Sigmoid colon (tissue), 4 donors: ENCODE results near the gene GNG14.
"Not testable (repeated sequence)": the region's sequence is repeated elsewhere in the genome, so short reads cannot be mapped to it uniquely, and the experiment has no call there.

Experiments used
- EP300 ChIP-seq, 4 donors: sonication (generic); formaldehyde crosslinking; IDR thresholded peaks; one replicate each; pipeline ENCODE4 v1.6.1; 2017; ENCODE audit warnings: antibody characterized with exemption in 4 of 4
- TF ChIP-seq, protein P1 (sequence below), 4 experiments: fragments of 450-650 bp in 3 of 4; fragments of 200-600 bp in 1 of 4; IDR thresholded peaks; one replicate each; pipeline ENCODE4 v1.5.1; 2016 to 2019; ENCODE audit warnings: antibody characterized with exemption in 4 of 4, mild to moderate bottlenecking in 3 of 4, moderate library complexity in 2 of 4

DNA sequence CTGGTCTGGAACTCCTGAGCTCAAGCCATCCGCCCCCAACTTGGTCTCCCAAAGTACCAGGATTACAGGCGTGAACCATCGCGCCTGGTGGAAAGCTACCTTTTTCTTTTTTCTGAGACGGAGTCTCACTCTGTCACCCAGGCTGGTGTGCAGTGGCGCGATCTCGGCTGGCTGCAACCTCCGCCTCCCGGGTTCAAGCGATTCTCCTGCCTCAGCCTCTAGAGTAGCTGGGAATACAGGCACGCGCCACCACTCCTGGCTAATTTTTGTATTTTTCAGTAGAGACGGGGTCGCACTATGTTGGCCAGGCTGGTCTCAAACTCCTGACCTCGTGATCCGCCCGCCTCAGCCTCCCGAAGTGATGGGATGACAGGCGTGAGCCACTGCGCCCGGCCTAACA is 9.6 kb downstream of the GNG14 start:
- TF ChIP-seq, protein P1, sequence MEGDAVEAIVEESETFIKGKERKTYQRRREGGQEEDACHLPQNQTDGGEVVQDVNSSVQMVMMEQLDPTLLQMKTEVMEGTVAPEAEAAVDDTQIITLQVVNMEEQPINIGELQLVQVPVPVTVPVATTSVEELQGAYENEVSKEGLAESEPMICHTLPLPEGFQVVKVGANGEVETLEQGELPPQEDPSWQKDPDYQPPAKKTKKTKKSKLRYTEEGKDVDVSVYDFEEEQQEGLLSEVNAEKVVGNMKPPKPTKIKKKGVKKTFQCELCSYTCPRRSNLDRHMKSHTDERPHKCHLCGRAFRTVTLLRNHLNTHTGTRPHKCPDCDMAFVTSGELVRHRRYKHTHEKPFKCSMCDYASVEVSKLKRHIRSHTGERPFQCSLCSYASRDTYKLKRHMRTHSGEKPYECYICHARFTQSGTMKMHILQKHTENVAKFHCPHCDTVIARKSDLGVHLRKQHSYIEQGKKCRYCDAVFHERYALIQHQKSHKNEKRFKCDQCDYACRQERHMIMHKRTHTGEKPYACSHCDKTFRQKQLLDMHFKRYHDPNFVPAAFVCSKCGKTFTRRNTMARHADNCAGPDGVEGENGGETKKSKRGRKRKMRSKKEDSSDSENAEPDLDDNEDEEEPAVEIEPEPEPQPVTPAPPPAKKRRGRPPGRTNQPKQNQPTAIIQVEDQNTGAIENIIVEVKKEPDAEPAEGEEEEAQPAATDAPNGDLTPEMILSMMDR (IDR thresholded peaks at IDR 0.05) = not testable (repeated sequence)
- TF ChIP-seq EP300 (IDR thresholded peaks at IDR 0.05) = not testable (repeated sequence)
